HG03457 (cell line): ENCODE measurements around the gene PPP1CC.
"Not testable (repeated sequence)": the region's sequence is repeated elsewhere in the genome, so short reads cannot be mapped to it uniquely, and the experiment has no call there.

ENCODE experiments used
- ATAC-seq: cut with Tn5 transposase; IDR thresholded peaks from one replicate; pipeline ENCODE4 v1.9.1; 2021; ENCODE audit warnings: moderate number of reproducible peaks; ENCODE audit not compliant: unreplicated experiment

Gene PPP1CC

GRCh38 chr12:110726708-110727369, 15.9 kb downstream of the PPP1CC start:
- no peak for ATAC-seq

- no peak for ATAC-seq
Measured at GRCh38 chr12:110726028-110726427, 16.7 kb downstream of the PPP1CC start.

- ATAC-seq = no peak
Measured at GRCh38 chr12:110725267-110725666, 17.4 kb downstream of the PPP1CC start.

GRCh38 chr12:110722892-110723291, 19.8 kb downstream of the PPP1CC start:
- not testable (repeated sequence) for ATAC-seq

- ATAC-seq = no peak
Measured at GRCh38 chr12:110721570-110721969, 21.1 kb downstream of the PPP1CC start.

- no peak for ATAC-seq
Measured at GRCh38 chr12:110720516-110720915, 22.2 kb downstream of the PPP1CC start.

GRCh38 chr12:110718222-110718908, 24.3 kb downstream of the PPP1CC start:
- ATAC-seq = no peak

- ATAC-seq = no peak
Measured at GRCh38 chr12:110717037-110717436, 25.7 kb downstream of the PPP1CC start.

- no peak for ATAC-seq
Measured at GRCh38 chr12:110708917-110709316, 33.8 kb downstream of the PPP1CC start.

GRCh38 chr12:110705309-110705708, 37.4 kb downstream of the PPP1CC start:
- ATAC-seq = no peak

GRCh38 chr12:110704750-110705149, 37.9 kb downstream of the PPP1CC start:
- ATAC-seq = no peak

- no peak for ATAC-seq
Measured at GRCh38 chr12:110704231-110704630, 38.5 kb downstream of the PPP1CC start.

GRCh38 chr12:110702081-110702480, 40.6 kb downstream of the PPP1CC start:
- ATAC-seq = no peak

GRCh38 chr12:110699591-110700445, 42.9 kb downstream of the PPP1CC start:
- no peak for ATAC-seq

GRCh38 chr12:110698171-110698902, 44.4 kb downstream of the PPP1CC start:
- ATAC-seq = no peak

- no peak for ATAC-seq
Measured at GRCh38 chr12:110697236-110697635, 45.5 kb downstream of the PPP1CC start.

- no peak for ATAC-seq
Measured at GRCh38 chr12:110696283-110696682, 46.4 kb downstream of the PPP1CC start.

- ATAC-seq = no peak
Measured at GRCh38 chr12:110694330-110694901, 48.3 kb downstream of the PPP1CC start.

GRCh38 chr12:110693731-110694130, 49.0 kb downstream of the PPP1CC start:
- no peak for ATAC-seq

GRCh38 chr12:110690127-110690430, 52.6 kb downstream of the PPP1CC start:
- no peak for ATAC-seq
